GM19463 (cell line): ENCODE results near the gene GNL1.

Experiments used
- ATAC-seq: cut with Tn5 transposase; IDR thresholded peaks from one replicate; pipeline ENCODE4 v1.9.1; 2021; ENCODE audit warnings: mild to moderate bottlenecking, moderate library complexity; ENCODE audit not compliant: unreplicated experiment

Gene GNL1

DNA sequence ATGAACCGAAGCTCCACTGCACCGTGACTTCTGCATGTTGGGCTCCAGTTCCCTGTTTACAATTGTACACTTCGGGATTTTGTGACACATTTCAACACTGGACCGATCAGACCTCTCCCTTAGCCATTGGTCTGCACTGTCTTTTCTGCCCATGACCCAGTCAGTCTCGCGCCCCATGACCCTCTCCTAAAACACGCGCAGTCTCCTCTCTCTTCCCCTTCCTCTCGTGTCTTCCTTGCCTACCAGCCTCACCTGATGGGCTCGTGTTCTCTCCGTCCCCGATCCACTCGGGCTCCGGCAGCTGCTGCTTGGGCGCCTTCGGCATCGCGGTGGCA is 14.4 kb upstream of the GNL1 start:
- peak; percentile 5 for ATAC-seq

DNA sequence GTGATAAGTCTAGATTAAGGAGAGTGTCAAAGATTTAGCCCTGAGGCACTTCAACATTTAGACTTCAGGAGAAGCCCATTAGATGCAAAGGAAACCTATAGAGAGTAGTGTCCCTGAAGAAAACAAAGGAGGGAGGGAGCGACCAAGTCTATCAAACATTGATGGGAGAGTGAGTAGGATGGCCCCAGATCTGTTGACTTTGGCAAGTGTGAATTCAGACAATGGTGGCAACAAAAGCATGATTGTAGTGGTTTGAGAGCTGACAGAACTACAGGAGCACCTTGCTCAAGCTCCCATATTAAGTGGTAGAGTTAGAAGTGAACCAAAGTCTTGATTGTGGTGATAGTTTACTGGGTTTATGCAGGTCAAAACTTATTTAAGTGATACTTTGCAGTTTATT is 14.0 kb upstream of the GNL1 start:
- ATAC-seq, result no peak

DNA sequence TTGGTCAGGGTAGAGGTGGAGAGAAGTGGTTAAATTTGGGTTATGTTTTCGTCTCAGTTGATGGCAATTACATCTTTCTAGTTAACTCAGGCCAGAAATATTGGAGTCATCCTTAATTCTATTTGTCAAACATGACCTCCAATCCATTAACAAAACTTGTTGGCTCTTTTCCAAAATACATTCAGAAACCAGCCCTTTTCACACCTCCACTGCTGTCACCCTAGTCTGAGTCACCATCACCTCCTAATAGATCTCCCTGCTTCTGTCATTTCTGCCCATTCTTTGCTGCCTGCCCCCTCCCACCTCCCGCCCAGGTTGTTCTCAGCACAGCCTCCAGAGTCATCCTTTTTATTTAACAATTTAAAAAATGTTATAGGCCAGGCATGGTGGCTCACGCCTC is 12.0 kb upstream of the GNL1 start:
- no peak for ATAC-seq

DNA sequence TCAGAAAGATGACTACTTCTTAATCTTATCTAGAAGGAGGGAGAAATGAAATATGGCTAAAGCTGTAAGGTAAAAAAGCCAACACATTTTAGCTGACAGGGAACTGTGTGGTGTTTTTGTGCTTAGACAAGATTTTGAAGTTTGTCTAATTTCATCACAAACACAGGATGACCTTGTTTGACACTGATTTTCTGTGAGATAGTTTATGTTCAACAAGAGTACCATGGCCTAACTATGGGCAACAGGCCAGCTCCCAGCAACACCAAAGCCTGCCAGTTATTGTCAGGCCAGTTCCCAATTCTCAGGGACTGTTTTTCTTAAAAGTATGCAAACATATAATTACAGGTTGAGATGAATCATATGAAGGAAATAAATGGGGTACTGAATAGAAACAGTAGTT is 9.5 kb upstream of the GNL1 start:
- ATAC-seq, result no peak

DNA sequence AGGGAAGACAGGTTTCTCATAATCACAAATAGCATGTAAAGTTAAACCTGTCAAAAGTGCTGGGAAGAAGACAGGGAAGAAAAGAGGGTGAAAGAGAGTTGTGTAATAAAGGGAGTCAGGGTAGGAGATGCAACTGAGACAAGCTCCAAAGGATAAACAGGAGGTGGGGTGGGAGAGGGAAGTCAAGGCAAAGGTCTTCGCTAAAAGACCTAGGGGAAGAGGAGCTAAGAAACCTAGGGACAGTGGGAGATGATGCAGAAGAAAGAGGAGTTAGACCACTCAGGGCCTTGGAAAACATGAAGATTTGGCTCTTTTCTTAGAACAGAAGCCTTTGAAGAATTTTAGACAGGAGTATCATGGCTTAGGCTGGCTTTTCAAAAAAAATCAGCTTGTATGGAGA is 7.8 kb upstream of the GNL1 start:
- ATAC-seq, result no peak

DNA sequence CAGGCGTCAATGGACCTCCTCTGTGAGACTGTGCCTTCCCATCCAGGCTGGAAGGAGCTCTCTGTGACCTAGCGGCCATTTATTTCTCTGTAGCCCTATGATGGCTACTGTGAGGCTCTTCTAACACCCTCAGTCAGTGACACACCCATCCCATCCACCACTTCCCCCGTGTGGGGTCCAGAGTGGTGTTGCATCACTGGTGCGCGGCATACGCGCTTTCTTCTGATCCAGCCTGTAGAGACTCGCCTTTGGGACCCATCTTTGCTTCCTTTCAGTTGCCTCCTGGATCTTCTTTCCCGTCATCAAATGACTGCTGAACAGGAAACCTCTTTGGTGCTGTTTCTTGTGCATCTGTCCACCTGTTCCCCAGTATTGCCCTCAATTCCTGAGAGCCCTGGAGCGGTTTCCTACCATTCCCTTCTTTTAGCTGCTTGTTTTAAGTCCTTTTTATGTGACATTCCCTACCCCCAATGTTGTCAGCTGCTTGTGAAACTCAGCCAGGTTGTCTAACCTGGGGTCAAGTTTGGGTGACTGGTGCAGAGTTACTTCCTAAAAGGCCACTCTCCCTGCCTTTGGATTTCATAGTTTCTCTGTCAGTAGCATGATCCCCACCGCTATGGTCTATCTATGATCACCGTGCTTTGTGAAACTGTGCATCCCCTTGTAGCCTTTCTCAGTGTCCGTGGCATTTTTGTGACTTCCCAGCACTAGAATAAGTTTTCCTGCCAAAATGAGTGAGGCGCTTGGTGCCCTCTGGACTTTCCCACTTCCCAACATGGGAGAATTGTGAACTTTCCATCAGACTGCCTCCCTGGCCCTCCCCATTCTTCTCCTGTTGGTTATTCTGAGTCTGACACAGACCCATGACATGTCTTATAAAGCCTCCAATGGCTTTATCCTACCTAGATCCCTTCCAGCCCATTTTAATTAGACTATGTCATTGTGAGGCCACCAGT is 6.5 kb upstream of the GNL1 start:
- ATAC-seq, result no peak

DNA sequence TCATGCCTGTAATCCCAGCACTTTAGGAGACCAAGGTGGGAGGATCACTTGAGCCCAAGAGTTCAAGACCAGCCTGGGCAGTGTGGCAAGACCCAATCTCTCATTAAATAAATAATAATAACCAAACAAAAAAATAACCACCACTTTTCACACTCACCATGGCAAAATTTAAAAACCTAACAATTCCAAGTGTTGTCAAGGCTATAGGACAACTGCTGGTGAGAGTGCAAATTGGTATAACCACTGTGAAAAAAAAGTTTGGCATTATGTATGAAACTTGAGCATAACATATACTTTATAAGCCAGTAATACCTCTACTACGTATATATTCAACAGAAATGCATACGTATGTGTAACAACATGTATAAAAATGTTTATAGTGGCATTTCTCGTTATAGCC is 4.6 kb upstream of the GNL1 start:
- ATAC-seq, result no peak

DNA sequence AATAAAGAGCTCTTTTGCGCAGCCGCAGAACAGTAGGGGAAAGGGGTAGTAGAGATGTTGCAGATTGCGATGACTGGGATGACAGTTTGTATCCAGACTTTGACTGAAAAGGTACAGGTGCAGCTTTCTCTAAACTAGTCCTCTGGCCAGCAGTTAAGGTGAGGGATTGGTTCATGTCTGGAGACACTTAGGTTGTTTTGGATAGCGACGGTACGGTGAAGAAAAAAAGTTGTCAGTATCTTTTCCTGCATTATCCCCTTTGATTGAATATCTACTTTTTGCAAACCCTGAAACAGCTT is 1.3 kb upstream of the GNL1 start:
- ATAC-seq, result no peak

DNA sequence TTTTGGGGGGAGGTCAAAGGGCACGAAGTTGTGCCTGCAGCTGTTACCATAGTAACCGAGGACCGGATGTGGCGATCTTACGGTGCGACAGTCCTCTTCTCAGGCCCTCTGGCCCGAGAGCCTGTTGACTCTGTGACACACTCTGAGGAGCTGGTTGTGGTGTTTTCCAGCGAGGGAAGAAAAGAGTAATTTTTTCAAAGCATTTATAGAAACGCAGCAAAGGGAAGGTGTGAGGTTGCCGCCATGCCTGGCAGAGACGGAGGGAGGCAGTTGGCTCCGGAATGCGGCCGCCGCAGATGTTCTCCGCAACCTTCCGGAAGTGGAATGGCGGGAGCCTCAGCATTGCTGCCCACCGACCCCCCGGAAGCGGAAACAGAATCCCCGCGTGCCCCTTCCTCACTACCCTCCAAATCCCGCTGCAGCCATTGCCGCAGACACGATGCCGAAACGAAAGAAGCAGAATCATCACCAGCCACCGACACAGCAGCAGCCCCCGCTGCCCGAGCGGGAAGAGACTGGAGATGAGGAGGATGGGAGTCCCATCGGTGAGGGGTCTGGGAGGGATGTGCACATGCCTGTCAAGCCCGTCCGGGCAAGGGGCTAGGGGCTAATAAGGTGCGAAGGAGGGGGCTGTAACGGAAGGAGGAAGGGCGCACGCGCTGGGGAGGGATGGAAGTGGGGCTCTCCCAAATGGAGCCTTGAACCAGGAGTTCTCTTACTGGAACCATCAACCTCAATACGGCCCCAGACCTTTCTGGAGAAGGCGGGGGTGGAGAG is 805 bp upstream of the GNL1 start, which contains the start of gene PRR3:
TSS of gene PRR3 (plus strand) at position 390 of the 777 bp plus-strand sequence. CDS start at position 440, 50 bp downstream.
- peak; percentile 56 for ATAC-seq

DNA sequence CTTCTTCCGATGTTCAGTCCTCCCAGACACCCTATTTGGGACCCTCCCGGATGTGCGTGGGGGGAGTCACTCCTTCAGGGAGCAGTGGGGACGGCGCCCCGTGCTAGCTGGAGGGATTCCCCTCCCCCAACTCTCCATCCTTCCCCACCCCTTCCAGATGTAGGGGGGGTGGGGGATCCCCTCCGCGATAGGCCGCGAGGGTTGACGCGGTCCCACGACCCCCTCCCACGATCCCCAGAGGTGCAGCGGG is 548 bp downstream of the GNL1 start:
- no peak for ATAC-seq

DNA sequence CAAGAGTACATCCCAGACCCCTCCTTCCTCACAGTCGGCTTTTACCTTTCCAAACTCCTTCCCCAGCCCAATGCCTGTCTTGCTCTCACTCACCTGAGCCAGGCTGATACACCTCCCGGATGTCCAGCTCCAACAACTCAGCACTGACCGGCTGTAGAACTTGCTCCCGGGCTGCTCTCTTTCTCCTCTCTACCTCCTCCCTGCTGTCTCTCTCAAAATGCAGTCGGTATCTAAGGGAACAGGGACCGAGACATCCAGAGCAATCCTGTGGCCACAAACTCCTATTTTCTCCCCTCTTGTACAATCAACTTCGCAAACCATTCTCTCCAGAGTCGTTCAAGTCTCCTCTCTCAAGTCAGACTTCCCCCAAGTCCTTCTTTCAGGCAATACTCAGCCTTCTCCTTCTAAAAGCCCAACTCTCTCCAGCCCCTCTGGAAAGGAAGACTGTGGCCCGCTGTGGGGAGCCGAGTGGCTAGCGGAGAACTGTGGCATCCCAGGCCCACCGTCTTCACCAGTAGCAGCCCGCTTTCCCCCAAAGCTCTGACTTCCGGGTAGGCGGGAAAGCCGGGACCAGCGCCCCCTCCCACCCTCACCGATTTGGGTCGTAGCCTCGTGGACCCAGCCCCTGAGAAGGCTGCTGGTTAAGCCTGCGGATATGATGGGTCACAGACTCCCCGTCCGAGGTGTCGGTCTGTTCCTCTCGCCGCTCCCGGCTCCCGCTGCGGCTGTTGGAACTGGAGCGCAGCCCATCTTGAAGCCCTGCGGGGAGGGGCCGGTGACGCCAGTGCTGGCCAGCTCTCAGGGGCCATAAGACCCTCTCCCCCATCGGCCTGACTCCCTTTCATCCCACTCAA is 1.1 kb downstream of the GNL1 start:
- ATAC-seq, result no peak

DNA sequence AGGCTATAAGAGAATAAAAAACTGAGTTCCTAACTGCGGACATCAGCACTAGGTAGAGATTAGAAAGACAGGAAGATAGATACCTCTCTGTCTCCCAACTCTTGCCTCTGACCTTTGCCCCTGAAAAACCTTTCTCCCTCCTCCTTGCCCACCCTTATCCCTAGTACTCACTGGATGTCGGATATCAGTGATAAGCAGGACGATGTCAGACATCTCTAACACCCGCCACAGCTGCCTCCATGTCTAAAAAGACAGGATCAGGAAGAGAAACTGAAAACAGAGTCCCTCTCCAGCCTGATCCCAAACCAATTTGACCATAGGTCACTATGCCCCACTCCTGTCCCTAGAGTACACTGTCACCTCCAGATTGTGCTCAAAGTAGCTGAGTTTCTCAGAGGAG is 1.9 kb downstream of the GNL1 start:
- no peak for ATAC-seq

DNA sequence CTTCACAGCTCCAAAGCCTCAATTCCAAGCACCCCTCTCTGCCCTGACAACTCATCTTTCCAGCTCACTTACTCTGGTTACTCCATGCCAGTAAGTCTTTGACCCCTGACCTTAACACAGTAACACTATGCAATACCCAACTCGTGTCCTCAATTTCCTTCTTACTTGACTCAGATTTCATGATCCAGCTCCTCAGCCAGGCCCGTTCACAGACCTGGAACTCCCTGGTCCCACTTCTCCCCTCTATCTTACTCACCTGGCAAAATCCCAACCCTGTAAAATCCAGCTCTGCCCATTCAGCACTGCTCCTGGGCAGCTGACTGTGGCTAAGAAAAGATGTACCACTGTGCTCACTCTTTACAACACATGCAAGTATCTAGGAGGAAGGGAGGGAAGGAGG is 7.9 kb downstream of the GNL1 start:
- ATAC-seq, result no peak

DNA sequence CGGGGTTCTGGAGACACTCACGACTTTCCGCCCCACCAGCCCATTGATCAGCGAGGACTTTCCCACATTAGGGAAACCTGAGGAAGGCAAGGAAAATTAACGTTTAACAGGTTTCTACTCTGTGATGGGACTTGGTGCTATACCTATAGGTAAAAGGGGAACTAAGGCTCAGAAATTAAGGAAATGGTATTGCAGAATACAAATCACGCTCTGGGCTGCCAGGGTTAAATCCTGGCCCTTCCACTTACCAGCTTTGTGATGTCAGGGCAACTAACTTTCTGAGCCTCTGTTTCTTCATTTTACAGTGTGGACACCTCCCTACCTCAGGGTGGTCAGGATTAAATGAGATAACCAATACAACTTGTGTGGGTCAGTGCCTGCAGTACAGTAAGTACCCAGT is 8.8 kb downstream of the GNL1 start:
- no peak for ATAC-seq

DNA sequence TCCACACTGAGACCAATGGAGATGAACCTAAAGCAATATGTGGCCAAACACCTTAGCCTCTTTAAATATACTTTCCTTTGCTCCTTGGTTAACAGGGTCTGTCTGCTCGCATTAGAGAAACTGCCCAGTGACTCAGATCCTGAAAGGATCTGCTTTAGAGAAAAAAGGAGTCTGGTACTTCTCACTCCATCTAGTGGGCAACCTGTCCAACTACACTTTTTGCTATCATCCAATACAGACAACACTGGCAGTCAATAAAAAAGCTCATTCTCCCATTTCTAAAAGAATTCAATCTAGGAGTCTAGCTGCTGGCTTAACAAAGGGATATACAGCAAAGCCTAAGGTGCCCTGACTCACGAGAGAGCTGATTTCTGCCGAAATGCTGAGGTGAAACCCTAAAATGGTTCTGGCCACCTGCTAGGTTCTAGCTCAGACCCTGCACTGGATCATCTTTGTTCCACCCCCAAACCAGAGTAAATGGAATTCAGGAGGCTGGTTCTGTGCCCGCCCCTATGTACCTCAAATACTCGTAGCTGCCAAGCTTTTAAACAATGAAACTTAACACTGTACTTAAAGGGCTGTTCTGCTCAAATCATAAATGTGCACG is 11.5 kb downstream of the GNL1 start:
- no peak for ATAC-seq

DNA sequence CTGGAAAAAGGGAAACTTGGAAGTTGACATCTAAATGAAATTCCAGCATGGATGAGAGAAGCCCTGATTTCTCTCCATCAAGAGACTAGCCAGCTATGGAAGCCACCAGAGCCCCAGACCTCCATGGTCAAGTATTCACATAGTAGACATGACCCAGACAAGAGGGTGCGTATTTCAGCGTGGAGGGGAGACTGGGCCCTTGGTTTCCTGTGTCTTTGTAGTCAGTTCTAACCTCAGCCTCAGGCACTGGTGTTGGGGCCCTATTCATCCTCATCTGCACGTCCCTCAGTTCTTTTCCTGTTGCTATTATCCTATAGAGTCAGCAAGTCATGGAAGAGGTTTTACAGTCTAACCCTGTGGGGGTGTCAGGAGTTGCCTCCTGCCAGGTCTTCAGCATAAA is 12.5 kb downstream of the GNL1 start:
- no peak for ATAC-seq

DNA sequence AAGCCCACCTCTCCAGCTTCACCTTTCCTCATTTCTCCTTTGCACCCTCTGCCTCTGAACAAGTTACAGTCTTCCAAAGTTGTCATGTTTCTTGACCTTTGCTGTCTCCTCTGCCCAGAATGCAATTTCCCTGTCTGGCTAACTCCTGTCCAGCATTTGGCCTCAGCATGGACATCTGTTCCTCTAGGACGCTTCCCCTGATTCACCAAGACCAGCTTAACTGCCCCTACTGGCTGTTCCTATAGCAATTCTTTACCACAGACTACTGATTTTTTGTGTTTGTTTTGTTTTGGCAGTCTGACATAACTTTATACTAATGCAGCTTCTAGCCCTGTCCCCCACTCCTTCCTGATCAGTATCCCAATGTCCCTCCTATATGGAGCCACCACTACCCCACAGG is 13.4 kb downstream of the GNL1 start:
- ATAC-seq, result no peak

DNA sequence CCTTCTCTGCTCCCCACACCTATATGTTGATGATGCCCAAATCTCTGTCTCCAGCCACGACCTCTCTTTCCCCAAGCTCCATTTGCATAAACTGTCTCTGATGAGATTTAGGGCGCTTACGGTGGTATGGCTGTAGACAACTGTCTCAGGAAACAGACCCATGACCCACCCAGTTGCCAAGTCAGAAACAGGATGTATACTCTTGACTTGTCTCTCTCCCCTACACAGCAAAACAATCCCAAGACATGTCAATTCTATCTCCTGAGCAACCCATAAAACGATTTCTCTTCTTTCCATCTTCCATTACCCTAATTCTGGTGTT is 13.9 kb downstream of the GNL1 start:
- ATAC-seq, result no peak

DNA sequence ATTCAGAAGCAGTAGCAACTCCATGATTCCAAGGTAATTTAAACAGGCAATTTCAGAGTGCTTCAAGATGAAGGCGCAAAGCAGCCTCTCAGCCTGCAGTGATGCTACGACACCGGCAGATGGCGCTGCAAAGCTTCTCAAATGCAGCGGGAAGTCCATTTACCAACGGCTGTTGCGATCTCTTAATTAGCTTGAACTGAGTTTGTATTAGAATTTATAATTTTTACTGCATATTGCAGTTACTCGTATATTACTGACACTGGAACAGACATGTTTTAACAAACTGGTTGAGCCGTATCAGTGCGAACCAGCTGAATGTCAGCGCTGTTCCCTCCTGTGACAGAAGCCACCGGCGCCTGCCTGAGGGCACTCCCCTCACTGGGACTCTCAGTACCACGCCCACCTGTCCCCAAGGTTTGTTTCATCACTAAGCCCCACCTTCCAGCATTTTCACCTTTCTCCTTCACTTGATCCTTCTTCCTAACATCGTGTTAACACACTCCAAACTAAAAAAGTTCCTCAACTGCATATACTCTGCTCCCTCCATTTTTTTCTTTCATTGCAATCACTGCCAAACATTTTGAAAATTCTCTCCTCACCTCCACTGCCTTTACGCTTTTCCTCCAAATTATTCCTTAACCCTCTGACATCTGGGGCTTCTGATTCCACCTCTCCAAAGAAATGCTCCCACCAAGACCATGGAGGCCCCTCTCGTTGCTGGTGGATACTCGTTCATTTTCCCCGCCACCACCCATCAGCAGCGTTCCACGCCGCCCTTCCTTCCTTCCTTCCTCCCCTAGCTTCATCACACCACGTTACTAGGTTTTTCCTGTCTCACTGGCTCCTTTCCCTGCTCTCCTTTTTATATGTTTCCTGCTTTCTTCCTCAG is 14.5 kb downstream of the GNL1 start:
- ATAC-seq, result no peak

DNA sequence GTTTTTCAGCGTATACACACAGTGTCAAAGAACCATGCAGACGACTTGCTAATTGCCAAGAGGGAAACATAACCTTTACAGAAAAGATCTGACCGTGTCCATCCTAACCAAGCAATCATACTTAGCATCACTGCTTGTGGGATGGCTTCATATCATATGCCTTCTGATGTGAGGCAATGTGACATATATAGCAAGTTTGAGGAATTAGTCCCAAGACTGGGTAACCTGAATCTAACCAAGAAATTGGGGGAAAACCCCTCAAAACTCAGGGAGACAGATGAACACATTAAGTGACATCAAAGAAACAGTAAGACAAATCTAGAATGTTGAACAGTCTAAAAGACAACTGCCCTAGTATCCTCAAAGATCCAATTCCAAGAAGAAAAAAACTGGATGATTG is 18.4 kb downstream of the GNL1 start:
- ATAC-seq, result no peak
